Lung (tissue), 12 donors: ENCODE results near the gene NINL. TPM values are rescaled to one million over a fixed set of nuclear protein-coding genes. Genes with fewer than 3 reads are reported as not detected.

Experiments used
- ATAC-seq: fragments of 200-7000 bp; cut with Tn5 transposase; one replicate; pipeline ENCODE4 v1.9.1; 2020; ENCODE audit warnings: moderate number of reproducible peaks; ENCODE audit not compliant: insufficient read depth, low FRiP score
- DNase-seq, 3 donors: peaks; one replicate each; pipeline ENCODE4 v3.0.0-alpha.2; 2013 to 2017
- H3K27ac ChIP-seq, 2 donors: one replicate each; pipeline ENCODE4 v1.5.1; 2013; ENCODE audit warnings: mild to moderate bottlenecking in 2 of 2, moderate library complexity in 2 of 2, control low read depth in 1 of 2, inconsistent platforms in 1 of 2, low read depth in 1 of 2, low read length in 1 of 2
- H3K27me3 ChIP-seq, 3 donors: one replicate each; pipeline ENCODE4 v1.5.1; 2013; ENCODE audit warnings: low read length in 2 of 3; ENCODE audit not compliant: control insufficient read depth in 3 of 3, insufficient read depth in 3 of 3
- H3K36me3 ChIP-seq, 4 donors: one replicate each; pipeline ENCODE4 v1.5.1; 2013; ENCODE audit warnings: low read length in 4 of 4, mild to moderate bottlenecking in 1 of 4, moderate library complexity in 1 of 4; ENCODE audit not compliant: control insufficient read depth in 4 of 4, insufficient read depth in 4 of 4
- H3K4me1 ChIP-seq, 5 donors: one replicate each; pipeline ENCODE4 v1.5.1; 2013; ENCODE audit warnings: low read length in 5 of 5, mild to moderate bottlenecking in 2 of 5, moderate library complexity in 1 of 5; ENCODE audit not compliant: control insufficient read depth in 5 of 5, insufficient read depth in 5 of 5
- H3K4me3 ChIP-seq: one replicate; pipeline ENCODE4 v1.5.1; 2013; ENCODE audit warnings: mild to moderate bottlenecking, control low read depth, moderate library complexity
- H3K9ac ChIP-seq, 2 donors: one replicate each; pipeline ENCODE4 v1.5.1; 2013; ENCODE audit warnings: low read length in 2 of 2, control low read depth in 1 of 2; ENCODE audit not compliant: insufficient read depth in 1 of 2
- H3K9me3 ChIP-seq, 4 donors: one replicate each; pipeline ENCODE4 v1.5.1; 2013; ENCODE audit warnings: low read length in 3 of 4, mild to moderate bottlenecking in 1 of 4, moderate library complexity in 1 of 4; ENCODE audit not compliant: control insufficient read depth in 4 of 4, insufficient read depth in 3 of 4
- WGBS, 2 donors: extraction: QIAGEN DNeasy Blood & Tissue Kit; methylation state at CpG; one replicate each; pipeline ENCODE4 v1.1.7; 2013; 5-methylcytosine and 5-hydroxymethylcytosine counted together
- polyA plus RNA-seq, 2 donors: library from polyadenylated mRNA; stranded (reverse); fragments of 200-250 nt; gene quantifications; one replicate each; pipeline ENCODE4 v1.2.1, GENCODE V29; 2013
- total RNA-seq, 2 donors: library from RNA; depleted of rRNA in 1 of 2; stranded (reverse); fragments of >200 nt in 1 of 2; gene quantifications; one replicate each; pipeline ENCODE4 v1.2.1, GENCODE V29; 2014 to 2021
- TF ChIP-seq, protein P1 (sequence below): IDR thresholded peaks from 2 replicates; pipeline ENCODE4 v1.5.1; 2012; ENCODE audit warnings: mild to moderate bottlenecking; ENCODE audit errors: control extremely low read depth, extremely low read depth
- donor health status: control.
- donor health status: control.
- donor health status: Bipolar disorder and iron deficiency.
- donor health status: healthy.
- donor health status: DM: yes; HTN: yes; CAD: no.

Gene NINL
- total and polyA plus RNA-seq, 4 donors, result 4.5 to 25.9 (median 12.0) TPM

- Histone ChIP-seq H3K27me3 (no peaks in the 10 kb centered on the region), H3K27ac (no peak overlapping the region), H3K36me3 (peaks cover 0 to 67% (median 42%) of the 10 kb centered on the region in 4 donors), H3K9ac (no peak overlapping the region), H3K9me3 (peaks cover 0 to 18% (median 8%) of the 10 kb centered on the region in 4 donors), H3K4me1 (peaks cover 0 to 2% (median 0%) of the 10 kb centered on the region in 5 donors), H3K4me3 (no peak overlapping the region)
- 95 to 96% methylated on average over 12 of the region's 12 CpGs for WGBS, 2 donors
- DNase-seq, result no peak
- TF ChIP-seq, protein P1, sequence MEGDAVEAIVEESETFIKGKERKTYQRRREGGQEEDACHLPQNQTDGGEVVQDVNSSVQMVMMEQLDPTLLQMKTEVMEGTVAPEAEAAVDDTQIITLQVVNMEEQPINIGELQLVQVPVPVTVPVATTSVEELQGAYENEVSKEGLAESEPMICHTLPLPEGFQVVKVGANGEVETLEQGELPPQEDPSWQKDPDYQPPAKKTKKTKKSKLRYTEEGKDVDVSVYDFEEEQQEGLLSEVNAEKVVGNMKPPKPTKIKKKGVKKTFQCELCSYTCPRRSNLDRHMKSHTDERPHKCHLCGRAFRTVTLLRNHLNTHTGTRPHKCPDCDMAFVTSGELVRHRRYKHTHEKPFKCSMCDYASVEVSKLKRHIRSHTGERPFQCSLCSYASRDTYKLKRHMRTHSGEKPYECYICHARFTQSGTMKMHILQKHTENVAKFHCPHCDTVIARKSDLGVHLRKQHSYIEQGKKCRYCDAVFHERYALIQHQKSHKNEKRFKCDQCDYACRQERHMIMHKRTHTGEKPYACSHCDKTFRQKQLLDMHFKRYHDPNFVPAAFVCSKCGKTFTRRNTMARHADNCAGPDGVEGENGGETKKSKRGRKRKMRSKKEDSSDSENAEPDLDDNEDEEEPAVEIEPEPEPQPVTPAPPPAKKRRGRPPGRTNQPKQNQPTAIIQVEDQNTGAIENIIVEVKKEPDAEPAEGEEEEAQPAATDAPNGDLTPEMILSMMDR, result no peak
- ATAC-seq, result no peak
These were observed 72.6 kb downstream of the NINL start for GRCh38 chr20:25512709-25513108.

GRCh38 chr20:25511183-25511582 lies 74.1 kb downstream of the NINL start:
- DNase-seq (no peak), ATAC-seq (no peak)
- WGBS, 2 donors, result 89 to 98% methylated on average over 10 of the region's 10 CpGs
- H3K27me3 ChIP-seq, result no peaks in the 10 kb centered on the region
- H3K4me3 ChIP-seq, result no peak overlapping the region
- no peak overlapping the region for H3K27ac ChIP-seq
- TF ChIP-seq, protein P1, result no peak
- no peaks in the 10 kb centered on the region for H3K4me1 ChIP-seq
- peaks cover 0 to 14% (median 7%) of the 10 kb centered on the region in 4 donors for H3K9me3 ChIP-seq
- H3K9ac ChIP-seq, result no peak overlapping the region
- H3K36me3 ChIP-seq, result peaks cover 0 to 64% (median 42%) of the 10 kb centered on the region in 4 donors

DNA sequence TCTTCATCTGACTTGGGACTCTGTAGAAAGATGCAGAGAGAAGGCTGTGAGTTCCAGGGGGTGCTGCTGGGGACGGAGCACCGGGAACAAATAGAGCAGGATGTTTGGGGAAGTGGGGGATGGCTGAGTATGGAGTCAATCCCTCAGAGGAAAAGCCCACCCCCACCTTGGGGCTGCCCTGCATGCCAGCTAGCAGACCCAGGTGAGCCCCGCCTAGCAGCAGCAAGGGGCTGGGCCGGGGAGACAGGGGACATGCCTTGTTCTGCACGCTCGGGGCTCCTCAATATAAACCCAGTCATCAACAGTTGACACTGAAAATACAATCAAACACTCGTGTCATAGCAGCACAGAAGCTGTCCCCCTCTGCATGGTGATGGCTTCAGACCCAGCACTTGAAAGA lies 74.6 kb downstream of the NINL start:
- no peak for ATAC-seq

More for the DNA sequence above, 74.6 kb downstream of the NINL start:
- 90 to 93% methylated on average over 7 of the region's 7 CpGs for WGBS, 2 donors
- H3K36me3 ChIP-seq, result peaks cover 0 to 64% (median 41%) of the 10 kb centered on the region in 4 donors
- no peak for DNase-seq
- no peak overlapping the region for H3K9ac ChIP-seq
- H3K9me3 ChIP-seq, result peaks cover 0 to 14% (median 6%) of the 10 kb centered on the region in 4 donors
- H3K4me1 ChIP-seq, result no peaks in the 10 kb centered on the region
- no peak overlapping the region for H3K27ac ChIP-seq
- no peak overlapping the region for H3K4me3 ChIP-seq
- TF ChIP-seq, protein P1, result no peak
- no peaks in the 10 kb centered on the region for H3K27me3 ChIP-seq
